ENCODE results near the gene HOXB8.

The HOXB8 gene

DNA sequence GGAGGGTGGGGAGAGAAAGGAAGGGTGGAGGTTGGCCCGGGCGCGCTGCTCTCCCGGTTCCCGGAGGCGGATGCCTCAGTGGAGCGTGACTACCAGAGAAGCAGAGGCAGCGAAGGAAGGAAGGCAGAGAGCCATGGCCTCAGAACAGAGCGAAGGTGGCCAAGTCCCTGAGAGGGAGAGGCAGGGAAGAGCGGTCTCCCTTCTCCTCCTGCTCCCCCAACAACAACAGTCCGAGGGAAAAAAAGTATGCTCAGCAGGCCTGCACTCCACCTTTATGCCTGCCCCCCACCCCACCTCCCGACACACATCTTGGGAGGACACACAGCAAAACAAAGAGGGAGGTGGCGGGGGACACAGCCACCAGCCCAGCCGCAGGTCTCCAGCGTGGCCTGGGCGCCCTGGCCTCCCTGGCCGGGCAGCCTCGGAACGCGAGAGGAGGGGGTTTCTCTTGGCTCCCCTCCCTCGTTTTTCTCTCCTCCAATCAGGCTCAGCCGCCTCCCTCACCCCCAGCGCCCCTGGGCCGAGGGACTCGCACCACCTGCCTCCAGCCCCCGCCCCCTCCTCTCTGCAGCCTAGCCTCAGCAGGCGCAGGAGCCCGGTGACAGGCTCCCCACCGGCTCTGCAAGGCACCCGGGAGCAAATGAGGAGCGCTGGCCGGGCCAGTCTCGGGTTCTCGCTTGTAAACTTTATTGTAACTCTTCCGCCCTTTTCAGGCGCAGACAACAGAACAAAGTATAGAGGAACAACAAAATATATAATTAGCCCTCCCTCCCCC lies 3.2 kb downstream of the HOXB8 start:
- peaks cover 2% of the 10 kb centered on the region for H3K9me3 Mint-ChIP-seq
- DNase-seq (ENCODE audit: low spot score in 2 of 2) = no peak
- peak overlapping the region; percentile 89 for H3K4me3 Mint-ChIP-seq
- peaks cover 2% of the 10 kb centered on the region for H3K36me3 Mint-ChIP-seq
- peak overlapping the region; percentile 87 for H3K27ac Mint-ChIP-seq
- ATAC-seq (ENCODE audit: low read depth) = no peak
- H3K27me3 Mint-ChIP-seq = peaks cover 29% of the 10 kb centered on the region
- peaks cover 19% of the 10 kb centered on the region for H3K4me1 Mint-ChIP-seq

DNA sequence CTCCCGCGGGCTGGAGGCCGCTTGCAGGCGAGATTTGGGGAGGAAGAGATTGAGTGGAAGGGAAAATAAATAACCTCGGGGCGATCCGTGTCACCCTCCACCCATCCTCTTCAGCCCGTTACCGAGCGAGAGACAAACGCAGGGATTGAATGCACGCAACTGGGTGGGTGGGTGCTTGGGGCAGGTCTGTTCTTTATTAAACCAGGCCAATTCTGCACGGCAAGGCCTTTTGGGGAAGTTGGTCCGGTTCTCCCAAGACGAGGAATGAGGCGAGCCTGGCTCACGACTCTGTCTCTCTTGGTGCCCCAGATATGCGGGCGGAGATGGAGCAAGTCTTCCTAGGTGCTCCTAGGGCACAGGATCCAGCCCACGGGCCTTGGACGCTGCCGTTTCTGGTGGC lies 3.9 kb downstream of the HOXB8 start:
- Mint-ChIP-seq H3K27me3 (peaks cover 33% of the 10 kb centered on the region), H3K4me3 (peak overlapping the region; percentile 89), H3K36me3 (peaks cover 2% of the 10 kb centered on the region), H3K9me3 (peaks cover 2% of the 10 kb centered on the region), H3K27ac (peak overlapping the region; percentile 74), H3K4me1 (peaks cover 19% of the 10 kb centered on the region)
- ATAC-seq (ENCODE audit: low read depth) (peak; percentile 8), DNase-seq (ENCODE audit: low spot score in 2 of 2) (no peak)

DNA sequence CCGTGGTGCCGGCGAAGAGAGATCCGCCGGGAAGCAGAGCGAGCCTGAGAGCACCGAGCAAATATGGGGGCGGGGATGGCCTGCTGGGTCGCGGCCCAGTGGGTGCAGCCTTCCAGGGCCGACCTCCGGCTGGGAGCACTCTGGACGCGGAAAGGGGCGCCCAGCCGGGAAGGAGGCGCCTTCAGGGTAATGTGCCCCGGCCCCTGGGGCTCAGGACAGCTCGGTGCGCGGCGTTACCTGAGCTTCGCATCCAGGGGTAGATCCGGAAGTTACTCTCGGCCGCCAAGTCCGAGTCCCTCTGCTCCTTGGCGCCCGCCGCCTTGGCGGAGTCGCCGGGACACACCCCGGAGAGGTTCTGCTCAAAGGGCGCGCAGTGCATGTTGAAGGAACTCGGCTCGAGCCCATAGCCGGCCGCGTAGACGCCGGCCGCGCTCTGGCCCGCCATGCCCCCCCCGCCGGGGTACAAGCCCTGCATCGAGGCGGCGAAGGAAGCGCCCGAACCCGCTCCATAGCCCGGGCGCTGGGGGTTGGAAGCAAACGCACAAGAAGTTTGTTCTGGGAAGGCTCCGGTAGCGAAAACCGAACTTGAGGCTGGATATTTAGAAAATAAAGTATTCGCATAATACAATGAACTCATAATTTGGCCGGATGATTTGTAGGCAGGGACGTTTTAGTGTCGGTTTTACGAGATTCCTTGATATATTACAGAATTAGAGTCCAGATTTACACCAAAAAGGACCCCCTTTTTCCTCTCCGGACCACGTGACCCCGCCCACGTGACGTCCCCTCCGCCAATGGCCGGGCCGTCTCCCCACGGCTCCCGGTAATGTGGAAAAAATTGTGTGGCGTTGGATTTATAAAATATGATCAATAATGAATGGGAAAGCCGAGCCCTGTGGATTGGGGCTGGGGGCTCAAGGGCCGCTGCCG lies 4.5 kb downstream of the HOXB8 start, which contains the start of gene HOXB7:
Gene HOXB7 (minus strand): TSS at position 736 of the 930 bp plus-strand sequence. CDS start 99 bp downstream, at position 637.
- Mint-ChIP-seq H3K36me3 (peaks cover 2% of the 10 kb centered on the region), H3K27me3 (peaks cover 31% of the 10 kb centered on the region), H3K4me3 (peak within 1 kb of the TSS; percentile 89), H3K4me1 (peaks cover 19% of the 10 kb centered on the region), H3K9me3 (peaks cover 2% of the 10 kb centered on the region), H3K27ac (peak within 1 kb of the TSS; percentile 74)
- no peak for DNase-seq (ENCODE audit: low spot score in 2 of 2)
- peak; percentile 60 for ATAC-seq (ENCODE audit: low read depth)

DNA sequence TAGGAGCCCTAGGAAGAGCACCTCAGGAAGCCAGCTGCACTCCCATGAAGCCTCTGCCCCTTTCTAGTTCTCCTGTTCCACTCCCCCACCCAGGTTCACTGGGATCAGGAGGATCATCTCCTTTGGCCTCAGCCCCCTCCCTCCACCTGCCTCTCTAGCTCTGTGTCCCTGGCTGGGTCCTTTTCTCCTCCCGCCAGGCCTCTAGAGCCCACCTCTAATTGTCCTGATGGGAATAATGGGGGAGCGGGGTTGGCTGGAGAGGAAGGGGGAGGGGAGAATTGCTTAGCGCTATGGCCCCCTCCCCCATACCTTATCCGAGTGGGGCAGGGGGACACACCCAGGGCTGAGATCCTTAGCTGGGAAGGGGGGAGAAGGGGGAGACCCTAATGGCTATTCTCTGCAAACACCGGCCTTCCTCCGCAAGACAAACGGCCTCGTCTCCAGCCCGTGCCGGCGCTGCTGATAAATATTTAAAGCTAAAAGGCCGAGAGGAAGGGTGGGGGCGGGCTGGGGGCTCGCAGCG lies 5.3 kb downstream of the HOXB8 start:
- peaks cover 17% of the 10 kb centered on the region for H3K4me1 Mint-ChIP-seq
- H3K27ac Mint-ChIP-seq = no peak overlapping the region
- H3K4me3 Mint-ChIP-seq = peak overlapping the region; percentile 89
- H3K27me3 Mint-ChIP-seq = peaks cover 26% of the 10 kb centered on the region
- no peaks in the 10 kb centered on the region for H3K9me3 Mint-ChIP-seq
- H3K36me3 Mint-ChIP-seq = no peaks in the 10 kb centered on the region
- ATAC-seq (ENCODE audit: low read depth) (no peak), DNase-seq (ENCODE audit: low spot score in 2 of 2) (no peak)

DNA sequence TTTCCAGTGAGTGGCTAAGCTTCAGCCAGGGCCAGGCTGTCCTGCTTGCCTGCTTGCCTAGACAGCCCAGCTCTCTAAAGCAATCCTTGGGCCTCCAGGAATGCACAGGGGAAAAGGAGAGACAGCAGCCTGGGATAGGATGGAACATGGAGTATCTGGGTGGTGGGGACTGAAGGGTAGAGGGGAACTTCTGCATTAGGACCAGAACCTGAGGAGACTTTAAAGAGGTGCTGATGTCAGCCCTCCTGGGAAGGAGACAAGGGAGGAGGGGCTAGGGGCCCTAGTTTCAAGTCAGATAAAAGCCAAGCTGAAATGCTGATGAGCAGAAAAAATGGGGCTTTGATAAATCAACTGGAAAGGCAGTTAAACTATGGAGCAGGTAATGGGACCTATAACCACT lies 6.1 kb downstream of the HOXB8 start:
- Mint-ChIP-seq H3K4me1 (peaks cover 20% of the 10 kb centered on the region), H3K36me3 (no peaks in the 10 kb centered on the region), H3K4me3 (peak overlapping the region; percentile 24), H3K27ac (no peak overlapping the region), H3K27me3 (peaks cover 28% of the 10 kb centered on the region), H3K9me3 (no peaks in the 10 kb centered on the region)
- DNase-seq (ENCODE audit: low spot score in 2 of 2) (no peak), ATAC-seq (ENCODE audit: low read depth) (no peak)

DNA sequence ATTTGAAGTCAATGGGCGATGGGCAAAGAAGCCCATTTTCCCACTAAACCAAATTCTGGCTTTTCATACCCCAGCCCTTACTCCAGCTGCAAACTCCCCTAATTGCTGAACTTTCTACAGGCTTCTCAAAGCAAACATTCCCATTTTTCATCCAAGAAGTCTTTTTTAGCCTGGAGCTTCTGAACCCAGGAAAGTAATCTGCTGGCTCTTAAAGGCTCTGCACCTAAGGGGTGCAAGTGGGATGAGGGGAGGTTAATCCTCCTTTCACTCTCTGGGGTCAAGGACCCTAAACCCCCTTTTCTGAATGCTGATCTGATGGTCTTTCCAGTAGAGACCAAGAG lies 6.6 kb downstream of the HOXB8 start:
- Mint-ChIP-seq H3K4me1 (peaks cover 18% of the 10 kb centered on the region), H3K27ac (no peak overlapping the region), H3K36me3 (no peaks in the 10 kb centered on the region), H3K9me3 (no peaks in the 10 kb centered on the region), H3K27me3 (peaks cover 30% of the 10 kb centered on the region), H3K4me3 (no peak overlapping the region)
- DNase-seq (ENCODE audit: low spot score in 2 of 2) = no peak
- no peak for ATAC-seq (ENCODE audit: low read depth)

DNA sequence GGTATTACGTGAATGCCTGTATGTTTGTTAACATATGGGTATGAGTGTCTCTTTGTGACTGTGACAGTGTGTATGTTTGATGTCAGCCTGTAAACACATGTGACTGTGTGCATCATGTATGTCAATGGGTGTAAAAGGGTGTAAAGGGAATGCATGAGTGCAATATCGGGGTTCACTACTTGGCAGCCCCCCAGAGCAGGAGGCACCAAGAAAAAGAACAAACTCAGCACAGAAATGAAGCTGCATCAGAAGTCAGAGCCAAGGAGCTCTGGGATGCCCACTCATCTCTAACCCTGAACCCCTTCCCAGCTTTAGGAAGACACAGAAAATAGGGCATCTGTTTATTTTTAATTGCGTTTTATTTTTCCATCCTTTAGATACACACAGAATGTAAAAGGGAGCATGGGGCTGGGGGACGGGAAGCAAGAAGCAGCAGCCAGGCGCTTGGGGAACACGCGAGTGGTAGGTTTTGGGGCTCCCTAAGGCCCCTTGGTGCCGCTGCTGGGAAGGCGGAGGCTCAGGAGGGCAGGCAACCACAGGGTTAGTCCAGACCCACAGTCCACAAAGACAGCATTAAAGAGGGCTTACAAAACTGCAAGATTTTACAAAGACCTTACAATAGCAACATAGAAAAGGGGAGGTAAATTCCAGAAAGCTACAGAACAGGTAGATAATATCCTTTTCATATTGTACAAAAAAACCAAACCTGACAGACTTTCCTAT lies 8.0 kb downstream of the HOXB8 start:
- Mint-ChIP-seq H3K27ac (no peak overlapping the region), H3K4me3 (no peak overlapping the region), H3K36me3 (no peaks in the 10 kb centered on the region), H3K4me1 (peaks cover 12% of the 10 kb centered on the region), H3K9me3 (no peaks in the 10 kb centered on the region), H3K27me3 (peaks cover 25% of the 10 kb centered on the region)
- no peak for DNase-seq (ENCODE audit: low spot score in 2 of 2)
- ATAC-seq (ENCODE audit: low read depth) = no peak

DNA sequence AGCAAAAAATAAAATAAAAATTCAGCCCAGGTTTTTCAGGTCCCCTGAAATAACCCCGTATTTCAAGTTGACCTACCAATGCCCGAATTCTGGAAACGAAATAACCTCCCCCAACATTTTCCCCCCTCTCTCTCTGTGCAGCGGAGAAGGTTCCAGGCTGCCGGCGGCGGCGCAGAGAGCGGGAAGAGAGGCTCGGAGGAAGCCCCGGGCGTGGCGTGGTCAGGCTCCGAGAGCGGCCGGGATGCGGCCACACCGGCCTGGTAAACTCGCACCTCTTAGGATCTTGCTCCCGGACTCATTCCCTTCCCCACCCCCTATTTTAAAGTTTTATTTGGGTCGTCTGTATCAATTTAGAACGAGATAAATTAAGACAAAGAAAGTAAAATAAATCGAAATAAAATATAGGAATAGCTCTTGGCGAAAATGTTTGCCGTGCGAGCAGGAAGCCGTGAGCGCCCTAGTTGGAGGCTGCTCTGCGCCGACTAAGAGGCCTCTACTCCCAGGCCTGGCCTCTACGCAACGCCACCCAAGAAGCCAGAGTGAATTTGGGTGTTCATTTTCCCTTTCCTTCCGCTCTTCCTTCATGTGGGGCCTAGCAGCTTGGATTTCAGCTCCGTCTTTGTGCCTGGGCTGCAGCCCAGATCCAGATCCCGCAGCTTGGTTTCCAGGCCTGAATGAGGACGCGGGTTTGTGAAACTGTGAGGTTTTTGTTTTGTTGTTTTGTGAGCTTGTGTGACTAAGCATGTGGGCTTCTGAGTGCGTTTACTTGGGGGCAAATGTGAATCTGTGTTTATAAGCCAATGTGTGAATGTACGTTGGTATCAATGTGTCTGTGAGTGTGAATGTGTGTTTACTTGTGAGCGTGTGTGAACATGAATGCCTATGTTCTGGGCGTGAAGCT lies 8.9 kb downstream of the HOXB8 start:
- Mint-ChIP-seq H3K27ac (no peak overlapping the region), H3K4me3 (no peak overlapping the region), H3K36me3 (no peaks in the 10 kb centered on the region), H3K9me3 (no peaks in the 10 kb centered on the region), H3K27me3 (peaks cover 21% of the 10 kb centered on the region), H3K4me1 (peaks cover 6% of the 10 kb centered on the region)
- ATAC-seq (ENCODE audit: low read depth) = no peak
- DNase-seq (ENCODE audit: low spot score in 2 of 2) = no peak

DNA sequence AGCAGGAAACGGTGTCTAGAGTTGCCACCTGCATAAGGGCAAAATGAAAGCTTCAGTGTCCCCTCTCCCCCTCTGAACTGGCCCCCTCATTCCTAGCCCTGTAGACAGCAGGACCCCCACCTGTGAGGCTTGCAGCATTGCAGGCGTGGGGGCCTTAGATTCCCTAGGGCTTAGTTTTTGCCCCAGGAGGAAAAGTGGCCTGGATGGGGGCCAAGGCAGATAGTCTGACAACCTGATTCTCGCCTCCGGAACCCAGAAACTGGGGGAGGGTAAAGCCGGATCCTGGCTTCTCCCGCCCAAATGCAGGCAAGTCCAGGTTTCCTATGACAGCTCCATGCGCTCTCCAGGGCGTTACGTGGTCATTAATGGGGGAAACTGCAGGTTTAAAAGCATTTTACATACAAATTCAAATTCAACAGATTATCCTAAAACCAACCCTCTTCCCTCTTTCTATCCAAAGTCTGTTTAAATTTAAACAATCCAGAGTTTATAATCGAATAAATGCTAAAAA lies 9.6 kb downstream of the HOXB8 start:
- Mint-ChIP-seq H3K4me3 (no peak overlapping the region), H3K4me1 (peaks cover 6% of the 10 kb centered on the region), H3K9me3 (no peaks in the 10 kb centered on the region), H3K27ac (no peak overlapping the region), H3K36me3 (no peaks in the 10 kb centered on the region), H3K27me3 (peaks cover 29% of the 10 kb centered on the region)
- ATAC-seq (ENCODE audit: low read depth) = no peak
- DNase-seq (ENCODE audit: low spot score in 2 of 2) = no peak

DNA sequence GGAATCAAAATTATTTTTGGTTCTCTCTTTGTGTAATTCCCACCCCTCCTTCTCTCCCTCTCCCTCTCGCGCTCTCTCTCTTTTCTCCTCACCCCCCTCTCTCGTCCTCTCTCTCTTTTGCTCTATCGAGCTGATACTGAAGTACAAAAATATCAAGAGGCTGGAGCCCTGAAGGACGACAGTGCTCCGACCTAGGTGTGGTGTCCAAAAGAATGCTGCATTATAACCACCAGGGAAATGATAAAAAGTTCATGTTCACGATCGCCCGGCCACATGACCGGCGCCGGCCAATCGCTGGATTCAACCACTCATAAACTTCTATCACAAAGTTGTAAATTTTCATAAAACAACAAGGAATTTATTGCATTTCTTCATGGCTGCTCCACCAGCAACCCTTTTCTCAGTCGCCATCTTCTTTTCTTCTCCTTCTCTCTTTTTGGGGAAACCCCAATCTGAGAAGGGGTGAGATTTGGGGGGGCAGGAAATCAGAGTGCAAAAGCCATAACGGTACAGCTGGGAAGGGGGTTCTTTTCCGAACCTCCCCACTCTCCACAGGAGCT lies 10.2 kb downstream of the HOXB8 start, which contains the start of gene HOXB6:
Gene HOXB6 (minus strand): TSS at position 217 of the 560 bp plus-strand sequence. CDS start 6,836 bp downstream, outside the sequence.
- peaks cover 34% of the 10 kb centered on the region for H3K27me3 Mint-ChIP-seq
- no peak within 1 kb of the TSS for H3K27ac Mint-ChIP-seq
- H3K4me3 Mint-ChIP-seq = peak within 1 kb of the TSS; percentile 37
- ATAC-seq (ENCODE audit: low read depth) (no peak), DNase-seq (ENCODE audit: low spot score in 2 of 2) (no peak)
- H3K36me3 Mint-ChIP-seq = no peaks in the 10 kb centered on the region
- H3K9me3 Mint-ChIP-seq = no peaks in the 10 kb centered on the region
- peaks cover 6% of the 10 kb centered on the region for H3K4me1 Mint-ChIP-seq

DNA sequence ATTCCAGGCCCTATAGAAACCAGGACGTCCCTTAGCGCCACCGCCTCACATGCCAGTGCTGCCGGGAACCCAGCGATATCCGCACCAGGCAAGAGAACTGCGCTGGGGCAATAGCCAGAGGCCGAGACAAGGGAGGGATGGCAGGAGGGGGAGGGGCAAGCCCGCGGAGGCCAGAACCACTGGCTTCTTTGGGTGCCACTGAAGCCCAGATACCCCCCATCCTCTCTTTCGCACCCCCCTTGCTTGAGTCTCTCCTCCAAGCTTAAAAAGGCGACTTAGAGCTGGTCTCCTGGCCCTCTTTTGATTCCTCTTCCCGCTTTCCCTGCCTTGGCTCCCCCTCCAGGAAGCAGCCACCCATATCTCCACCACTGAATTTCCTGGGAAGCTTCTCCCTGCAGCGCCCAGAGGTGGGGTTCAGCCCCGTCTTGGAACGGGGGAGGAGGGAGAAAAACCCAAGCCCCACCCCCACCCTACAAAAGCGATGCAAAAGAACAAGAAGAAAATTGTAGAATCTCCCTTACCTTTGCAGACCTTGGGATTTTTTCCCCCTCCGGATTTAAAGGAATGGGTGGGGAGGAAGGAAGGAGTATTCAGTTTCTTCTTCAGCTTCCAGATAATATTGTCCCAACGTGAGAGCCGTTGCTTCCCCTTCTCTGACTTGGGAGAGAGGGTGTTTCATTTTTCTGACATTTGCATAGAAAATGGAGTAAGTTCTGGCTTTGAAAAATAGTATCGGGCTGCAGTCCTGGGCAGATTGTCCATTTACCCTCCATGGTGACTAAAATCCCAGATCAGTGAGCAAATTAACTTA lies 10.9 kb downstream of the HOXB8 start:
- no peaks in the 10 kb centered on the region for H3K9me3 Mint-ChIP-seq
- H3K36me3 Mint-ChIP-seq = no peaks in the 10 kb centered on the region
- no peak overlapping the region for H3K27ac Mint-ChIP-seq
- no peak for DNase-seq (ENCODE audit: low spot score in 2 of 2)
- no peak overlapping the region for H3K4me3 Mint-ChIP-seq
- no peak for ATAC-seq (ENCODE audit: low read depth)
- H3K4me1 Mint-ChIP-seq = peaks cover 6% of the 10 kb centered on the region
- H3K27me3 Mint-ChIP-seq = peaks cover 38% of the 10 kb centered on the region

Measured in memory B cell (primary cell).